ENCODE measurements around the gene TSPAN32.
"Not testable (repeated sequence)": the region's sequence is repeated elsewhere in the genome, so short reads cannot be mapped to it uniquely, and the experiment has no call there.

The TSPAN32 gene

DNA sequence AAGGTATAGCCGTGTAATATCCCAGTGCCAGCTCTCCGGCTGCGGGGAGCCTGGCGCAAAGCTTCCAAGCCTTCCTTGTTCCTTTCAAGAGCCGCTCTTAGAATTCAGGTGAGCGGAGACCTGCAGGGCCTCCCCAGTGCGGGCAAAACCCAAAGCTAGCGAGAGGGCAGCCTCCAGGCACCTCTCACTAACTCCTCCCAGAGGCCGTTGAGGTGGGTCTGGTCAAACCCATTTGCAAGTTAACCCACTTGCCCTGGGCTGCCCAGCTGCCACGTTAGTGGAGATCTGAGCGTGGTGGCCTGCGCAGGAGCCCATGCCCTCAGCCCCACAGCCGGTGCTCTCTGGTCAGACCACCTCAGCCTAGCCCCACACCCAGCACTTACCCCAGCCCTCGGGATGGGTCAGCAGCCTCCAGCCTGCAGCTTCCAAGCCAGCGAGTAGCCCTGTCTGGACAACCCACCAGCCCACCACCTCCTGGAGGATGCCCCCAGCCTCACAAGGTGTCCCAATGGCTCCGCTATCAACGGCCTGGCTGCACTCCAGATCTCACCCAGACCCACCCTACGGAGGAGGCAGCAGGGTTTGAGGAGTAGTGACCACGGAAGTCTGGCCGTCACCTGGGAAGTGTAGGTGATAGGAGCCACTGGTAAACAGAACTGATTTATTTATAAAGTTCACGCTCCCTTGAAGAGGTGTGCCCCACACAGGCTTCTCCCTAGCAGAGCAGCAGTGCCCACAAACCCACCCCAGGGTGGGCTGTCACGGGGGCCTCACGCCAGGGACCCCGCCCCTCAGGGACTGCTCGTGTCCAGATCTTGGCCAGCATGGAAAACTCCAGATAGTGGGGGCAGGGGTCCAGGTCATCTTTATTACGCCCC lies 33.7 kb upstream of the TSPAN32 start:
- DNase-seq, result no peak

DNA sequence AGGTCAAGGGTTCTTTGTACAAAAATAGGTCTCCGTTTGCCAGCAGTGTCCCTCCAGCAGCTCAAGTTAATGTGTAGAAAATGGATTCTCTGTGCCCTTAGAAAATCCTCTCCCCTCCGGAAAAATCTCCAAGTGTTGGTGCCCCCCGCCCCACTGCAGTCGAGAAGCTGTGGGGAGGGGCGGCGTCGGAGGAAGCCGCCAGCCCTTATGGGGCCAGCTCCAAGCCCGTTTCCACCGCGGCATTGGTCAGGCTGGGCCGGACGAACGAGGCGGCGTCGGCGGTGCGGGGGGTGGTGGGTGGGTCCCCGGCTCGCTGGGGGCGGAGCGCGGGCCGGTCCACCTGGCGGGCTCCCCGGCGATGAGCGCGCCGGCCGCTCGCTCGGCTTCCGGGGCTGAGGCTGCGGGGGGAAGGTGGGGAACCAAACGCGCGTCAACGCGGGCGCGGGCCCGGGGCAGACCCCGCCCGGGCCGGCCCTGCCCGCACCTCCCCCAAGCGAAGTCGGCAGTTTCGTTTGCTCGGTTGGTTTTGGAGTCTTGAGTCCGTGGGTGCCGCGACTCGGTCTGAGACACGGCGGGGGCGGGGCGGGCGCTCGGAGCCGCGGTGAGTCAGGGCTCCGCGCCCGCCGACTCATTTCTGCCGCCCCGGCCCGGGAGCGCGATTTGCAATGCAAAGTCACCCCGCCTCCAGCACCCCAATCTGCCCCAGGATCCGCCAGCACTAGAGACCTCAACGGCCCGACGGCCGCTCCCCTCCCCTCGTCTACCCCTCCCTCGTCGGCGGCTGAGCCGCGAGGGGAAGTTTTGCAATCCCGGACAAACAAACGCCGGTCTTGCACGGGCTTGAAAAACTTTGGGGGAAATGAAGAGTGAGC lies 32.8 kb upstream of the TSPAN32 start:
- peak; percentile 19 for DNase-seq

DNA sequence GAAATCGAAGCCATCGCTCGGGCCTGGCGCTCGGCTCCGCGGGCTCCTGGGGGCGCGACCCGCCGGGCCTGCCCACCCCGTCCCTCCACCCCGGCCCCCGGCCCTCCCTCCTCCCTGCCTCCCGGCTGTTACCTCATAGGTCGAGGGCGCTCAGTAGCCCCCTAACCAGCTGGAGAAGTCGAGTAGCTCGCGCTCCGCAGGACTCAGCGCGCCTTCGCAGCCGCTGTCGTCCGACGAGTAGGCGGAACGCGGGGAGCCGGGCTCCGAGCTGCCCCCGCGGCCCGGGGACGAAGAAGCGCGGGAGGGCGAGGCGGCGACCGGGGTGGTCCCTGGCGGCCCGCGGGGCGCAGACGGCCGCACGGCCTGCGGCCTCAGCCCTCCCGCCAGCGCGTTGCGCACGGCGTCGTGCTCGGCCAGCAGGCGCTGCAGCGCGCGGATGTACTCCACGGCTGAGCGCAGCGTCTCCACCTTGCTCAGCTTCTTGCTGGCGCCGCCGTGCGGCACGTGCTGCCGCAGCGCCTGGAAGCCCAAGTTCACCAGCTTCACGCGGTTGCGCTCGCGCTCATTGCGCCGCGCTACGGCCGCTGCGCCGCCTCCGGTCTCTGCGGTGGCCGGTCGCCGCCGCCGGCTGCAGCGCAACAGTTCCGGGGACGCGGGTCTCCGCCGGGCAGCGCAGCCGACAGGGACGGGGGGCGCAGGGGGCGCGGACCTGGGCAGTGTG lies 32.1 kb upstream of the TSPAN32 start:
- no peak for DNase-seq

DNA sequence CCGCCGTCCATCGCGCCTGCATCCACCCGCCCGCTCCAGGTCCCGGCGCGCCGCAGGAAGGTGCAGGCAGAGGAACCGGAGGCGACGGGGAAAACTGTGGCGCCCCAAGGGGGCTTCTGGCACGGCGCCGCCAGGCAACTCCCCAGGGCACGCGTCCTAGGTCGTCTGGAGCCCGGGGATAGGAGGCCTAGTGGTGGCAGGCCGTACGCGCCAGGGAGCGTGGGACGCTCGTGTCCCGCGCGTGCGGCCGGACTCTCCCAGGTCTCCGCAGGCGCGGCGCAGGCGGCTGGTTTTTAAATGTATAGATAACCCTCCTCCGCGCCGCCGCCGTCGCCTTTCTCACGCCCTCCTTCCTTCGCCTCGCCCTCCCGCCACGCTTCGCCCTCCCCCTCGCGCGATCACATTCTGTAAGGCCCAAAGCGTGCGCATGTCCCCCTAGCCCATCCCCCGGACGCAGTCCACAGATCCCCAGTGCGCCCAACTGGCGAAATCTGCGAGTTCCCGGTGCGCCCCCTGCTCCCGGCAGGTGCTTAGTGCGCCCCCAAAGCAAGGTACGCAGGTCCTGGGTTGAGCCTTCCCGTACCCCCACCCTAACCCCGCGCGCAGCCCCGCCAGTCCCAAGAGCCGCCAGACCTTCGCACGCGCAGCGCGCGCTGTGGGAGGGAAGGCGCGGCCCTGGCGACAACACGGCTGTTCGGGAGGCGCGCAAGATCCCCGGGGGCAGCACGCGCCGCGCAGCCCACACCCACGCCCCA lies 31.3 kb upstream of the TSPAN32 start, which contains the start of gene ASCL2:
Gene ASCL2, minus strand, starts transcription at position 267 of the 755 bp plus-strand sequence. Its CDS starts 256 bp downstream, at position 11.
- no peak for DNase-seq

DNA sequence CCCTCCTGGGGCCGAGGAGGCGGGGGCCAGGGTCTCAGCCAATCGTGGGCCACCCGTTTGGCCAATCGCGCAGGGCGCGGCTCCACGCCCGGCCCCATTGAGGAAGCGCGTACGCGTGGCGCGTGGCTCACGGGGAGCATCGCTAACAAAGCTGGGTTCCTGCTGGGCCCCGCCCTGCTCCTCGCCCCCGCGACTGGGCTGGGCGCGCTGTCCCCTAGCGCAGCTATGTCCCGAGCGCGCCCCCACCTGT lies 30.8 kb upstream of the TSPAN32 start:
- no peak for DNase-seq

DNA sequence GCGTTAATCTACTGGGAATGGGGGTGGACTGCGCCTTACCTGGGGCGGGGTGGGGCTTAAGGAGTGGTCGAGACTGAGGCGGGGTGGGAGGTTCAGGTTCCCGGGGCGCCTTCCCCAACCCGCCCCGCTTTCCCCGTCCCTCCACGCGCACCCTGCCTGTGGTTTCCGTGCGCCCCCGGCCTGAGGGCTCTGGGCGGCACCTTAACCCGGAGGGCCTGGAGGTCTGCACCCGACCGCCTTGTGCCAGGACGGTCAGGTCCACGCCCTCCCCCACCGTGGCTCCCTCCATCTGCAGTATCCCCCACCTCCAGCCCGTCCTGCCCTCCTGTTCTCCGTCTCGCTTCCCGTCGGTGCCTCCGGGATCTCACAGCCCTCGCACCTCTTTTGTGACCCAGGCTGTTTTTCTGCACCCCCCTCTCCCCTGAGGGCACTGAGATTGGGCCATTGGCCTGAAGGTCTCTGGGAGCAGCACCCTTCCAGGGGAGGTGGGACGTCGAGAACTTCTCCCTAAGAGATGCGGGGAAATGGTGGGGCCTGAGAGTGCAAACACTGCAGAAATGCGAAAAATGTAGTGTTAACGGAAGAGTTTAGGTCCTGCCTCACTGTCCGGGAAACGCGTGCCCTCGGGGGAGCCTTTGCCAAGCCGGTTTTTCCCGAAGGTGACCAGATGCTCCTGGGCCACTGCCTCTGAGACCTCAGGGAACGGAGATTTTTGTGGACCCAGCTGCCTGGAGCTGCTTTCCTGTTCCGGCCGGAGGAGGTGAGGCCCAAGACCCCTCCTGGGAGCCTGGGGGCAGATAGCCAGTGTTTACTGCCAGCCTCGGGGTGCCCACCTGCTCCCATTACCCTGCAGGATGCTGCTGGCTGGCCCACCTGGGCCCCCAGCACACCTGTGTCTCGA lies 30.2 kb upstream of the TSPAN32 start:
- DNase-seq, result no peak

DNA sequence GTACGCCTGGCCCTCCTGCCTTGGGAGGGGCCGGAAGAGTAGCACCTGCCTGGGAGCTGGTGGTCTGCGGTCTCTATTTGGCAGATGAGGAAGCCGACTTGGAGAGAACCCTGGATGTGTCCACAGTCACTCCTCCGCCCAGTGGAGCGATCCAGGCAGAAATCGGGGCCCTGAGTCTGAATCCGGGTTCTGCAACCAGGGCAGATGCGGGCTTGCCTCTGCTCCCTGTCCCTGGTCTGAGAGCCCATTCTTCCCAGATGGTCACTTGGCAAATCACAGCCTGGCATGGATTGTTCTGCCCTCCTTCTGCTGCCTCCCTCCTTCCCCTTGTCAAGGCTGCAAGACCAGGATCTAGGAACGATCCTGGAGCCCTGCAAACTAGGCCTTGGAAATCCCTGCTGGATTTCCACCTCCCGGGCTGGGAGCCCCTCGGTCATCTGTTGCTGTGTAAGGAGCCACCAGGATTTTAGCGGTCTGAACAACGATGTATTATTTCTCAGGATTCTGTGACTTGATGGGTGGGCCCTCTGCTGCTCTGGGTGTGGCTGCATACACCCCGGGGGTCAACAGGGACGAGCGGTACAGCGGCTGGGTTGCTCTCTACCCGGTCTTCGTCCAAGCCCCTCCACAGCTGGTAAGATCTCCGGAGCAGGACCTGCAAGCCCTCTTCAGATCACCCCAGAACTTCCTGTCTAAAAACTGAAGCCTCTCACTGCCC lies 29.4 kb upstream of the TSPAN32 start:
- no peak for DNase-seq

DNA sequence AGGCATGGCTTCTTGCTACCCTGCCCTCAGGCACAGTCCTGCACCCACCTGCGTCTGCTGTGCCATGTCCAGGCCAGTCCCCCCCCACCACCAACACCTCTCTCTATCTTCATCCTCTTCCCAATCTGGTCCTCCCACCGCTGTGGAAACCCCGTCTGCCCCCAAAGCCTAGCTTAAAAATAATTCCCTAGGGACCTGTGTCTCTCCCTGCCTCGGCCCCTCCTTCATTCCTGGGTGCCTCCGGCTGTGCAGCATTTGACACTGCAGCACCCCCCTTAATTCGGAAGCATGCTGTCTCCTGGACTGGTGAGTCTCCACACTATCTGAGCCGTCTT lies 28.9 kb upstream of the TSPAN32 start:
- DNase-seq, result no peak

DNA sequence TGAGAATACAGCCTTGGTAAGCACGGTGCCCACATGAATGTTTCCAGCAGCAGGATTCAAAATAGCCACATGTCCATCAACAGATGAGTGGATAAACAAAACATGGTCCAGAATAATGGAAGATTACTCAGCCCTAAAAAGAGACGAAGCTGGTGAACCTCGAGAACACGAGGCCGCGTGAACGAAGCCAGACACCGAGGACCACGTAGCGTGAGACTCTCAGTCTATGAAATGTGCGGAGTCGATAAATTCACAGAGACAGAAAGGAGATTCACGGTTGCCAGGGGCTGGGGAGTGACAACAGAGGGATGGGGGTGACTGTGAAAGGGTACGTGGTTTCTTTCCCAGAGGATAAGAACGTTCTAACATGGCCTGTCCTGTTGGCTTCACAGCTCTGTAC lies 28.5 kb upstream of the TSPAN32 start:
- DNase-seq, result no peak

DNA sequence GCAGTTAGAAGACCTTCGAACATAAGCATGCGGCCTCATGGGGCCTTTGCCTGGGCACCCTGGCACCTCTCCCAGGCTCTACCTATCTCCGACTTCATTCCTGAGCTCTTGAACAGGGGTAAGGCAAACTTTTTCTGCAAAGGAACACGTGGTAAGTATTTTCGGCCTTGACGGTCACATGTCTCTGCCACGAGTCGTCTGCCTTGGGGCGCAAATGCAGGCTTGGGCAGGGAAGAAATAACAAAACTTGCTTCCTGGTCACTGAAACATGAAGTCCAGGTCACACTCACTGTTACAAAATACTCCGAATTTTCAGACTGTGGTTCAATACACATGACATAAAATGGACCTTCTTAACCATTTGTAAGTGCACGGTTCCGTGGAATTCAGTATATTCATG lies 28.0 kb upstream of the TSPAN32 start:
- DNase-seq, result no peak

DNA sequence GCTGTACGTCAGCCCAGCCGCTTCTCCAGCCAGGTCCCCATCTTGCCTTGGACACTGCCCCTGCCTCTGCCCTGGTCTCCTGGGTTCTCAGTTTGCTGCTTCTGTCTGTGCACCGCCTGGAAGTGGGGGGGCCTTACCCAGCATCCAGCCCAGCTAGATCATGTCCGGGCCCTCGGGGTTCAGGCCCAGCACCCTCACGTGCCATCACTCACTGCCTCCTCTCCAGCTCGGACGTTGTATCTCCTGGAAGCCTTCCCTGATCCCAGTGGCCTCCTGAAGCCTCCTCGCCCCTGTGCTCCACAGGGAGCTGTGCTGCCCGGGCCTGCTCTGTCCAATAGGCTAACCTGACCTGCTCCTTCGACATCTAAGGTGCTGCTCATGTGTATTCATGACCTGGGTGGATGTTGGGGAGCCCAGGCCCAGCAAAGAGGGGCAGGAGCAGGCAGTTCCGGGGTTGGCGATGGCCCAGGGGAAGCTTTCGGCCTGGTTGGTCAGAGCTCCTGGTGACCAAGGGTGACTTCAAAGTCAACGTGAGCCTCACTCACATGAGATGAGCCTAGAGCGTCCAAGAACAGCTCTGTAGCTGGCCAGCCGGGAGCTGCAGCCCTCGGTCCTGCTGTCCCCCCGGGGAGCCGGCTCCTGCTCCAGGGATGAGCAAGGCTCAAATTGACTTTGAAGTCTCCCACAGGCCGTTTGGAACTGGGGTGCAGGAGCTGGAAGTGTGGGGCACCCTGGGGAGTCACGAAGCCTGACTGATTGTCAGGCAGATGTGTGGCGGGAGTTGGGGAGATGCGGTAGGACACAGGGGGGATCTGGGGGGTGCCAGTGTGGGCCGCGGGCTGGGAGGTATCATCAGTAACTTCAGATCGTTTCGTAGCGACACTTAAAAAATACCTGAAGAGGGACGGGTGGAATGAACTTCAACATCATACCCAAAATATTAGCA lies 26.2 kb upstream of the TSPAN32 start:
- DNase-seq, result no peak

DNA sequence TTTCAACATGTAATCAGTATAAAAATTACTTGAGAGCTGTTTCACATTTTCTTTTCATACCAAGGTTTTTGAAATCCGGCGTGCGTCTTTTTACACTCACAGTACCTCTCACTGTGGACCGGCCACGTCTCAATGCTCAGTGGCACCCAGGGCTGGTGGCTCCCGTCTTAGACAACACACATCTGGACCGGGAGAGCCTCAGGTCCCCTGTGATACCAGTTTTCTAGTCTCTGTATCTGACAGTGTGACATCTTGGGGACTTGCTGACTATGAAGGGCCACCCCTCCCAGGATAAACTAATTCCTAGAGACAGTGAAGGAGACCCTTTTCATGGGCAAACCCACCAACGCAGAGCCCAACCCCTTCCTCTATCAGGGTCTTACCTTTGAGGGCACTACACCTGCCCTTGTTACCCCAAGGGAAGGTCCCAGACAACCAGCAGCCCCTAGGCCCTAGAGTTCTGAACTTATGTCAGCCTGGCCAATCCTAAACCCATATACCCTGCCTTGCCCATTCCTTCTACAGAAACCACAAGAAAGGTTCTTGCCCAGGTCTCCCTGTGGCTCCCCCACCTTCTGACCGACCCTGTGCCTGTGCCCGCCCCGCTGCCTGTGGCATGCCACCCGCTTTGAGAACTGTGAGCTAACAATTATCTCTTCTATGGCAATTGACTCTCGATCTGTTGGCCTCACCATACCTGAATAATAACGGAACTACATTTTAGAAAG lies 25.4 kb upstream of the TSPAN32 start:
- DNase-seq, result no peak

DNA sequence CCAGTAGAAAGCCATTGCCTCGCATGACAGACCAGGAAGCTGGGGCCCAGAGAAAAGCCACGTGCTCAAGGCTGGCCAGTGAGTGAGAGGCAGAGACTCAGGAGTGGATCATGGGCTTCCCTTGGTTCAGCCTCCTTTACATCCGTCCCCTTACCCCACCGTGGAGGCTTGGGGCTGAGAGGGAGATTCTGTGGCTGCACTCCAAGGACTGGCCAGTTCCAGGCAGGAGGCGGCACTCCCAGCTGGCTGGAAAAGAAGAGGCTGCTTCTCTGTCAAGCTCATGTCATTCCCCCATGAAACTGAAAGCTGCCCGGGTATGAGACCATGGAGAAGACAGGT lies 24.8 kb upstream of the TSPAN32 start:
- no peak for DNase-seq

DNA sequence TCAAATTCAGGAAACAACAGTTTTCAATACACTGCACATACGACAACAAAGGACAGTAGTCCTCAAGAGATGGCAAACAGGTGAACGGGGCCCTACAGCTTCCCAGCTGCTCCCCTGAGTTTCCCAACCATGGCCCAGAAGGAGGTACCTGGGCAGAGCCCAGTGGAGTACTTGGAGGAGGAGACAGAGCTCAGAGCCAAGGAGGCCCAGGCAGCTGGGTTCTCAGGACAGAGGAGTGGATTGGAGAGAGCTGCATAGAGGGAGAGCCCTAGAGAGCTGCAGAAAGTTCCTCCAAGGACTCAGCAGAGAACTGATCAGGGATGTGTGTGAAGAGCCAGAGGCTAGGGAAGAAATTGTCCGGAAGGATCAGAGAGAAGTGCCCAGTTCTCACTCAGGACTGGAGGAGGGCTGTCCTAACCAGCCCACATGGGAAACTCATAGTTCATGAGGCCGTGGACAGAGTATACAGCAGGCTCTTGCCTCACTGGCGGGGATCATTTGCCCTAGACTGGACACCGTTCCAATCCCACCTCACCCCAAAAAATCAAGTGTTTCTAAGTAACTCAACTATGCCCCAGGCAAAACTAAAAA lies 23.8 kb upstream of the TSPAN32 start:
- no peak for DNase-seq

DNA sequence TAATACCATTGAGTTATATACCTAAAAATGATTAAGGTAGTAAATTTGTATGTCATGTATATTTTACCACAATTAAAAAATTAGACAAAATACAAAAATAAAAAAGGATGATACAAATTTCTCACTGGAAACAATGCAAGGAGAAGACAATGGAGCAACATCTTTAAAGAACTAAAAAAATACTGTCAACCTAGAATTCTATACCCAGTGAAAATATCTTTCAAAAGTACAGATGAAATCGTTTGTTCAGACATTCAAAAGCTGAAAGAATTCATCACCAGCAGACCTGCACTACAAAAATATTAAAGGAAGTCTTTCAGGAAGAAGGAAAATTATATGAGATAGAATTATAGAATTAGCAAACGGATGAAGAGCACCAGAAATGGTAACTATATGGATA lies 21.6 kb upstream of the TSPAN32 start:
- DNase-seq, result no peak

DNA sequence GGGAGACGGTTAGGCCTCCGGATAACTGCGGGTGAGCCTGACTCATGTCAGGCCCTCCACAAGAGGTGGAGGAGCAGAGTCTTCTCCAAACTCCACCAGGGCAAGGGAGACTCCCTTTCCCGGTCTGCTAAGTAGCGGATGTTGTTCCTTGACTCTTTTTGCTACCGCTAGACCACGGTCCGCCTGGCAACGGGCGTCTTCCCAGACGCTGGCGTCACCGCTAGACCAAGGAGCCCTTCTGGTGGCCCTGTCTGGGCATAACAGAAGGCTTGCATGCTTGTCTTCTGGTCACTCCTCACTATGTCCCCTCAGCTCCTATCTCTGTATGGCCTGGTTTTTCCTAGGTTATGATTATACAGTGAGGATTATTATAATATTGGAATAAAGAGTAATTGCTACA lies 15.5 kb upstream of the TSPAN32 start:
- DNase-seq, result not testable (repeated sequence)

DNA sequence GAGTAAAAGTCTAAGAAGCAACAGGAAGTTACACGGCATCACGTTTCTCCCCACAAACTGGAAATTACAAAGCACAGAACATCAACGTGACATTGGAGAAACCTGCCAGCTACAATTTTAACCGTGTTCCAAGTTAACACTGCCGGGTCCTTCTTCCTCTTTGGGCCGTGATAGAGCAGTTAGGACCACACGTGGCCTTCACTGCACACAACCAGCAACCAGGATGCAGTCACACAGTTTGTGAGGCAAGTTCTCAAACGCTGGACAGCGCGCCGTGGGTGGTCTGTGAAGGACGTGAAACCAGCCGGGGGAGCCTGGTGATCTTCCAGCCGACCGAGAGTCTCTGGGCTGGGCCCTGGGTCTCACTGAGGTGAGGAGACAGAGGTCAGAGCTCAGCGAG lies 14.7 kb upstream of the TSPAN32 start:
- DNase-seq, result no peak

DNA sequence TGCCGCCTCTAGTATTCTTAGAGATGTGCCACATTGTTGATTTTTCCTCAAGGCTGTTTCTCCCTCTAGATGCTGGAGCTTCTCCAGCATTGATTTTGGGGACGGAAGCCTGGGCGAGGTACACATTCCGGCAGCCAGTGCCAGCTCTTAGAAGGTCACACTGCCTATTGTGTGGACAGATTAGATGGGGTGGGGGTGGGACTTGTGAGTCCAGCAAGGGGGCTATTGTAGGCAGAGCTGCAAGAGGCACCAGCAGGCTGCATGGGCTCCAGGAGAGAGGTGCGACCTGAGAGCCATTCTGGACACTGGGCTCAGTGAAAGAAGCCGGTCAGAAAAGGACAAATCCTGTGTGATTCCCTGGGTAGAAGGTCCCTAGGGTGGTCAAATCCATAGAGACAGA lies 12.5 kb upstream of the TSPAN32 start:
- no peak for DNase-seq

DNA sequence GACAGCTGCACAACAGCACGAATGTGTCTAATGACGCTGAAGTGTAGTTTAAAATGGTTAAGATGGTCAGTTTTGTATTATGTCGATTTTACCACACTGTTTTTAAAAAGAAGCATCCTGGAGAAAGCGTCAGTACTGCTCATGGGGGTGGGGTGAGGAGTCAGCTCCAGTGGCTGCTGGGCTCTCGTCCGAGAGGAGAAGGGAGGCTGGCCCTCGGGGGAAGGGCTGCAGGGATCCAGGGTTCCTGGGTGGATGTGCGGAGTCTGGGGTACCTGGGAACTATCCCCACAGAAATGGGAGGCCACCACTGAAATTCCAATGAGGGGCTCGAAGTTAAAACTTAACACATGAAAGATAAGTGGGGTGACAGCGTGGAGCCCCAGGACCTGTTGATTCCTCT lies 12.0 kb upstream of the TSPAN32 start:
- no peak for DNase-seq

Data from KG1 (cell line).